Upper lobe of left lung (tissue), 6 donors: Measurements from ENCODE around the gene LYRM1. TPM values are rescaled to one million over a fixed set of nuclear protein-coding genes. Genes with fewer than 3 reads are reported as not detected.

ENCODE experiments used
- ATAC-seq, 2 donors: fragments of 200-7000 bp; cut with Tn5 transposase; one replicate each; pipeline ENCODE4 v1.9.1; 2022; ENCODE audit warnings: mild to moderate bottlenecking in 2 of 2, moderate library complexity in 2 of 2; ENCODE audit not compliant: low FRiP score in 2 of 2
- DNase-seq, 2 donors: peaks; one replicate each; pipeline ENCODE4 v3.0.0-alpha.2; 2019 to 2020
- H3K27ac ChIP-seq, 4 donors: fragments of 200-600 bp; sonication (generic); one replicate each; pipeline ENCODE4 v1.5.1; 2016 to 2019
- H3K27me3 ChIP-seq, 4 donors: fragments of 200-600 bp; sonication (generic); one replicate each; pipeline ENCODE4 v1.5.1; 2017 to 2019
- H3K36me3 ChIP-seq, 4 donors: fragments of 200-600 bp; sonication (generic); one replicate each; pipeline ENCODE4 v1.5.1; 2016 to 2019
- H3K4me1 ChIP-seq, 4 donors: fragments of 200-600 bp; sonication (generic); one replicate each; pipeline ENCODE4 v1.5.1; 2018 to 2019
- H3K4me3 ChIP-seq, 4 donors: fragments of 200-600 bp; sonication (generic); one replicate each; pipeline ENCODE4 v1.5.1; 2017 to 2019; ENCODE audit warnings: mild to moderate bottlenecking in 2 of 4, moderate library complexity in 1 of 4
- H3K9me3 ChIP-seq, 4 donors: fragments of 200-600 bp; sonication (generic); one replicate each; pipeline ENCODE4 v1.5.1; 2018 to 2019
- CTCF ChIP-seq, 6 experiments: fragments of 450-650 bp in 4 of 6; fragments of 200-600 bp in 2 of 6; sonication (generic) in 2 of 6; IDR thresholded peaks; one replicate each; pipeline ENCODE4 v1.5.1; 2016 to 2019; ENCODE audit warnings: antibody characterized with exemption in 6 of 6
- EP300 ChIP-seq, 4 donors: sonication (generic); formaldehyde crosslinking; IDR thresholded peaks; one replicate each; pipeline ENCODE4 v1.5.1; 2017; ENCODE audit warnings: antibody characterized with exemption in 4 of 4, control low read depth in 2 of 4
- POLR2A ChIP-seq, 4 donors: fragments of 450-650 bp; IDR thresholded peaks; one replicate each; pipeline ENCODE4 v1.5.1; 2016 to 2017; ENCODE audit warnings: antibody characterized with exemption in 4 of 4, mild to moderate bottlenecking in 2 of 4
- POLR2AphosphoS5 ChIP-seq, 2 donors: sonication (generic); formaldehyde crosslinking; IDR thresholded peaks; one replicate each; pipeline ENCODE4 v1.5.1; 2017; ENCODE audit warnings: antibody characterized with exemption in 2 of 2
- WGBS, 2 donors: methylation state at CpG; one replicate each; pipeline ENCODE4 v1.1.5; 2017 to 2018; 5-methylcytosine and 5-hydroxymethylcytosine counted together
- total RNA-seq, 6 donors: library from RNA; depleted of rRNA in 4 of 6; stranded (reverse); fragments of >200 nt in 4 of 6; gene quantifications; one replicate each; pipeline versions ENCODE4 v1.1.0 to v1.2.1, GENCODE V29; 2016 to 2021
- donor health status: DM: no; HTN: no; CAD: no; lungs with moderate emphysema.
- donor health status: DM: no; HTN: yes; CAD: no; lungs with severe emphysema.

Gene LYRM1
- total RNA-seq, 6 donors from 2014 or later: 6.8 to 34.4 (median 22.3) TPM

GRCh38 chr16:20881503-20881878, 19.1 kb upstream of the LYRM1 start:
- DNase-seq (no peak), ATAC-seq (no peak)
- Histone ChIP-seq H3K4me3 (no peak overlapping the region), H3K4me1 (peaks cover 33 to 62% (median 49%) of the 10 kb centered on the region in 4 donors), H3K36me3 (no peaks in the 10 kb centered on the region), H3K27ac (peak overlapping the region; percentile 39 to 70 (median 56)), H3K9me3 (no peaks in the 10 kb centered on the region), H3K27me3 (no peaks in the 10 kb centered on the region)
- no peak for TF ChIP-seq EP300 (IDR thresholded peaks at IDR 0.05)
- no peak for TF ChIP-seq POLR2AphosphoS5 (IDR thresholded peaks at IDR 0.05)
- TF ChIP-seq POLR2A (IDR thresholded peaks at IDR 0.05): no peak
- TF ChIP-seq CTCF (IDR thresholded peaks at IDR 0.05): no peak
- 53 to 65% methylated on average over 6 of the region's 6 CpGs for WGBS, 2 donors

- H3K9me3 ChIP-seq: no peaks in the 10 kb centered on the region
- no peak overlapping the region for H3K4me3 ChIP-seq
- TF ChIP-seq EP300 (IDR thresholded peaks at IDR 0.05) (no peak), CTCF (IDR thresholded peaks at IDR 0.05) (no peak), POLR2AphosphoS5 (IDR thresholded peaks at IDR 0.05) (no peak), POLR2A (IDR thresholded peaks at IDR 0.05) (no peak)
- H3K4me1 ChIP-seq: peaks cover 26 to 59% (median 47%) of the 10 kb centered on the region in 4 donors
- DNase-seq (no peak), ATAC-seq (no peak)
- peak overlapping the region in 3 of 4 donors; percentile 8 to 63 (median 13) for H3K27ac ChIP-seq
- no peaks in the 10 kb centered on the region for H3K27me3 ChIP-seq
- H3K36me3 ChIP-seq: no peaks in the 10 kb centered on the region
- 64 to 73% methylated on average over 5 of the region's 5 CpGs for WGBS, 2 donors
These were observed 16.9 kb upstream of the LYRM1 start for GRCh38 chr16:20883554-20884239.

- peak overlapping the region in 2 of 4 donors; percentile 8 to 63 for H3K27ac ChIP-seq
- 62 to 71% methylated on average over 1 of the region's 1 CpG for WGBS, 2 donors
- no peak for ATAC-seq
These were observed 16.4 kb upstream of the LYRM1 start for GRCh38 chr16:20884240-20884556.

GRCh38 chr16:20886320-20886719, 14.3 kb upstream of the LYRM1 start:
- no peak for ATAC-seq
- Histone ChIP-seq H3K27ac (no peak overlapping the region), H3K9me3 (no peaks in the 10 kb centered on the region), H3K4me1 (peaks cover 16 to 50% (median 40%) of the 10 kb centered on the region in 4 donors), H3K27me3 (no peaks in the 10 kb centered on the region), H3K4me3 (no peak overlapping the region), H3K36me3 (peaks cover 0 to 3% (median 0%) of the 10 kb centered on the region in 4 donors)
- DNase-seq: no peak
- WGBS, 2 donors: 21 to 52% methylated on average over 1 of the region's 1 CpG
- TF ChIP-seq POLR2A (IDR thresholded peaks at IDR 0.05): no peak
- no peak for TF ChIP-seq EP300 (IDR thresholded peaks at IDR 0.05)
- no peak for TF ChIP-seq CTCF (IDR thresholded peaks at IDR 0.05)
- TF ChIP-seq POLR2AphosphoS5 (IDR thresholded peaks at IDR 0.05): no peak

More at GRCh38 chr16:20884240-20884556, 16.4 kb upstream of the LYRM1 start:
- no peaks in the 10 kb centered on the region for H3K9me3 ChIP-seq
- H3K27me3 ChIP-seq: no peaks in the 10 kb centered on the region
- H3K4me3 ChIP-seq: no peak overlapping the region
- TF ChIP-seq EP300 (IDR thresholded peaks at IDR 0.05): no peak
- TF ChIP-seq POLR2A (IDR thresholded peaks at IDR 0.05): no peak
- no peak for TF ChIP-seq CTCF (IDR thresholded peaks at IDR 0.05)
- TF ChIP-seq POLR2AphosphoS5 (IDR thresholded peaks at IDR 0.05): no peak
- H3K4me1 ChIP-seq: peaks cover 22 to 54% (median 43%) of the 10 kb centered on the region in 4 donors
- no peaks in the 10 kb centered on the region for H3K36me3 ChIP-seq
- DNase-seq: no peak

GRCh38 chr16:20887207-20887606, 13.4 kb upstream of the LYRM1 start:
- Histone ChIP-seq H3K36me3 (peaks cover 0 to 12% (median 4%) of the 10 kb centered on the region in 4 donors), H3K9me3 (no peaks in the 10 kb centered on the region), H3K27ac (no peak overlapping the region), H3K4me3 (no peak overlapping the region), H3K4me1 (peaks cover 9 to 42% (median 39%) of the 10 kb centered on the region in 4 donors), H3K27me3 (no peaks in the 10 kb centered on the region)
- TF ChIP-seq POLR2AphosphoS5 (IDR thresholded peaks at IDR 0.05) (no peak), EP300 (IDR thresholded peaks at IDR 0.05) (no peak), POLR2A (IDR thresholded peaks at IDR 0.05) (no peak), CTCF (IDR thresholded peaks at IDR 0.05) (no peak)
- WGBS, 2 donors: 96 to 100% methylated on average over 1 of the region's 1 CpG
- DNase-seq: no peak
- no peak for ATAC-seq
